Breast epithelium (tissue), 3 donors: ENCODE data around the gene CAMK4.

Experiments
- CTCF ChIP-seq, 3 donors: fragments of 450-650 bp; IDR thresholded peaks; one replicate each; pipeline ENCODE4 v1.5.1; 2016 to 2017; ENCODE audit warnings: antibody characterized with exemption in 3 of 3, mild to moderate bottlenecking in 3 of 3, moderate library complexity in 3 of 3
- POLR2A ChIP-seq: fragments of 450-650 bp; IDR thresholded peaks from one replicate; pipeline ENCODE4 v1.6.1; 2016; ENCODE audit warnings: antibody characterized with exemption, mild to moderate bottlenecking, moderate library complexity
- POLR2AphosphoS5 ChIP-seq, 3 donors: sonication (generic); formaldehyde crosslinking; IDR thresholded peaks; one replicate each; pipeline ENCODE4 v1.6.1; 2017; ENCODE audit warnings: antibody characterized with exemption in 3 of 3

GRCh38 chr5:111360173-111360572 is 136.0 kb downstream of the CAMK4 start:
- TF ChIP-seq CTCF (IDR thresholded peaks at IDR 0.05) (no peak), POLR2A (no peak), POLR2AphosphoS5 (IDR thresholded peaks at IDR 0.05) (no peak)
